ENCODE results near the gene KMT5B.

DNA sequence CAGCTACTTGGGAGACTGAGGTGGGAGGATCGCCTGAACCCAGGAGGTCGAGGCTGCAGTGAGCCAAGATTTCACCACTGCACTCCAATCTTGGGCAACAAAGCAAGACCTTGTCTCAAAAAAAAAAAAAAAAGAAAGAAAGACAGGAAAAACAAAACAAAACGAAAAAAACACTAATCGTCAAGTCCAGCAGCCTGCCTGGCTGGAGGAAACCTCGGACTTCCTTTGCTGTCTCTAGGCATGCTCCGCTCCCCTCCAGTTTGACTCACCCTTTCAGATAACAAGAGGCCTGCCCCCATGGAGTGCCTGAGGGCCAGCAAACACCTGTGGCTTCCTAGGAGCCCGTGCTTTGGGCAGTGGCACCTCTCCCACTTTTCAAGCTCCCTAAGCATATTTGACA is 63.1 kb downstream of the KMT5B start:
- TF ChIP-seq CTCF (conservative IDR thresholded peaks at IDR 0.05; ENCODE audit: low read depth in 2 of 2) (no peak), EZH2 (IDR thresholded peaks at IDR 0.05; ENCODE audit: low read depth, unreplicated experiment) (no peak), ZNF331 (CRISPR knock-in tag; IDR thresholded peaks at IDR 0.05; ENCODE audit: low read depth) (no peak), POLR2AphosphoS5 (IDR thresholded peaks at IDR 0.05; ENCODE audit: low read depth) (no peak), REST (IDR thresholded peaks at IDR 0.05; ENCODE audit: unreplicated experiment) (no peak), CREB1 (CRISPR knock-in tag; IDR thresholded peaks at IDR 0.05; ENCODE audit: low read depth) (no peak), JUNB (IDR thresholded peaks at IDR 0.05; ENCODE audit: unreplicated experiment) (no peak)
